HepG2 (cell line): Measurements from ENCODE around the gene PKIG. TPM values are rescaled to one million over a fixed set of nuclear protein-coding genes. Genes with fewer than 3 reads are reported as not detected.
A peak's percentile ranks its signal among the peaks of the same experiment; 100 is the strongest.

ENCODE experiments used
- CC2D1A ChIP-seq: sonication (generic); formaldehyde crosslinking; IDR thresholded peaks from 2 replicates; pipeline ENCODE4 v1.8.1; 2023; ENCODE audit warnings: mild to moderate bottlenecking, missing genetic modification reagents
- EHMT2 ChIP-seq: fragments of 200-600 bp; sonication (generic); IDR thresholded peaks from 2 replicates; pipeline ENCODE4 v1.7.0; 2017; ENCODE audit warnings: antibody characterized with exemption, low read depth, low read length, borderline replicate concordance
- MYC ChIP-seq: sonication (generic); formaldehyde crosslinking; IDR thresholded peaks from 2 replicates; pipeline ENCODE4 v1.9.0; 2021; ENCODE audit warnings: missing genetic modification reagents, borderline replicate concordance
- NFIC ChIP-seq: IDR thresholded peaks from 2 replicates; pipeline ENCODE4 v1.6.1; 2012; ENCODE audit warnings: mild to moderate bottlenecking, low read length, inconsistent platforms
- TRIM24 ChIP-seq: sonication (generic); formaldehyde crosslinking; IDR thresholded peaks from 2 replicates; pipeline ENCODE4 v1.8.0; 2022; ENCODE audit warnings: mild to moderate bottlenecking, missing genetic modification reagents
- ZBTB1 ChIP-seq: sonication (generic); formaldehyde crosslinking; IDR thresholded peaks from 2 replicates; pipeline ENCODE4 v1.4.0; 2020; ENCODE audit warnings: missing genetic modification reagents, borderline replicate concordance
- ZBTB42 ChIP-seq: sonication (generic); formaldehyde crosslinking; IDR thresholded peaks from 2 replicates; pipeline ENCODE4 v1.5.0; 2020; ENCODE audit warnings: mild to moderate bottlenecking, missing genetic modification reagents
- ZFP36L1 ChIP-seq: sonication (generic); formaldehyde crosslinking; IDR thresholded peaks from 2 replicates; pipeline ENCODE4 v1.8.0; 2022; ENCODE audit warnings: mild to moderate bottlenecking, missing genetic modification reagents, moderate library complexity
- ZMYM2 ChIP-seq: sonication (generic); formaldehyde crosslinking; IDR thresholded peaks from 2 replicates; pipeline ENCODE4 v1.8.0; 2022; ENCODE audit warnings: mild to moderate bottlenecking, missing genetic modification reagents
- ZNF546 ChIP-seq: sonication (generic); formaldehyde crosslinking; conservative IDR thresholded peaks from 2 replicates; pipeline ENCODE4 v1.8.1; 2023; ENCODE audit warnings: mild to moderate bottlenecking, missing genetic modification reagents
- ZNF557 ChIP-seq: sonication (generic); formaldehyde crosslinking; IDR thresholded peaks from 2 replicates; pipeline ENCODE4 v1.4.0; 2020; ENCODE audit warnings: missing genetic modification reagents
- ZNF850 ChIP-seq: sonication (generic); formaldehyde crosslinking; conservative IDR thresholded peaks from 2 replicates; pipeline ENCODE4 v1.9.0; 2021; ENCODE audit warnings: mild to moderate bottlenecking, missing genetic modification reagents
- polyA plus RNA-seq, 8 experiments: library from polyadenylated mRNA; depleted of rRNA in 3 of 8; stranded (reverse) in 7 of 8; unstranded in 1 of 8; fragments of >200 nt; fragmentation: Illumina TruSeq in 4 of 8; extraction: Trizol in 4 of 8; gene quantifications; 2 replicates each; pipeline versions ENCODE4 v1.2.1 to v1.2.3, GENCODE V29; 2011 to 2016; ENCODE audit warnings: low read depth in 4 of 8, missing spikeins in 1 of 8, mixed read lengths in 1 of 8; ENCODE audit not compliant: insufficient read depth in 1 of 8
- total RNA-seq, 5 experiments: library from RNA; depleted of rRNA; stranded (reverse); fragments of >200 nt; fragmentation: Illumina TruSeq; extraction: Trizol; gene quantifications; 2 replicates each; pipeline ENCODE4 v1.2.3, GENCODE V29; 2016; ENCODE audit warnings: low read depth in 1 of 5
- TF ChIP-seq, protein P1 (sequence below): sonication (generic); formaldehyde crosslinking; IDR thresholded peaks from 2 replicates; pipeline ENCODE4 v1.5.0; 2020; ENCODE audit warnings: mild to moderate bottlenecking, missing genetic modification reagents
- TF ChIP-seq, protein P2 (sequence below): sonication (generic); formaldehyde crosslinking; IDR thresholded peaks from 2 replicates; pipeline ENCODE4 v1.8.0; 2022; ENCODE audit warnings: mild to moderate bottlenecking, missing genetic modification reagents; ENCODE audit not compliant: insufficient replicate concordance
- TF ChIP-seq, protein P3 (sequence below): sonication (generic); formaldehyde crosslinking; IDR thresholded peaks from 2 replicates; pipeline ENCODE4 v1.4.0; 2020; ENCODE audit warnings: missing genetic modification reagents, low read depth, mild to moderate bottlenecking, borderline replicate concordance
- TF ChIP-seq, protein P4 (sequence below): sonication (generic); formaldehyde crosslinking; IDR thresholded peaks from 2 replicates; pipeline ENCODE4 v1.4.0; 2020; ENCODE audit warnings: missing genetic modification reagents, borderline replicate concordance

The PKIG gene
- total and polyA plus RNA-seq, 2 of the 13 experiments (the other 11 are each of a cell fraction or from before 2014, with no cell fraction given), result 30.8 to 44.5 TPM

DNA sequence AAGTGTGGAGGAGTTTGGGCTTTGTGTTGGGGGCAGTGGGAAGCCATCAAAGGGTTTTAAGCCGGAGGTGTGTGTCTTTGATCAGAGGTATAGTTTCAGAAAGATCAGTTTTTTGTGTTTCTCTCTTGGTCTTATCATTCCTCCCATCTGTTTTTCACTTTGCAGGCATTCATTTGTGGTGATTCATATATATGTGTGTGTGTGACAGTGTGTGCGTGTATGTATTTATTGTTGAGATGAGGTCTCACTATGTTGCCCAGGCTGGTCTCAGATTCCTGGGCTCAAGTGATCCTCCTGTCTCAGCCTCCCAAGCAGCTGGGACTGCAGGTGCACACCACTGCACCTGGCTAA, 49.4 kb upstream of the PKIG start (continued):
- no peak for TF ChIP-seq TRIM24 (CRISPR knock-in tag)
- no peak for TF ChIP-seq CC2D1A (CRISPR knock-in tag)
- no peak for TF ChIP-seq NFIC
- TF ChIP-seq ZFP36L1 (CRISPR knock-in tag), result no peak
- TF ChIP-seq ZNF850 (CRISPR knock-in tag), result no peak
- TF ChIP-seq, protein P1, sequence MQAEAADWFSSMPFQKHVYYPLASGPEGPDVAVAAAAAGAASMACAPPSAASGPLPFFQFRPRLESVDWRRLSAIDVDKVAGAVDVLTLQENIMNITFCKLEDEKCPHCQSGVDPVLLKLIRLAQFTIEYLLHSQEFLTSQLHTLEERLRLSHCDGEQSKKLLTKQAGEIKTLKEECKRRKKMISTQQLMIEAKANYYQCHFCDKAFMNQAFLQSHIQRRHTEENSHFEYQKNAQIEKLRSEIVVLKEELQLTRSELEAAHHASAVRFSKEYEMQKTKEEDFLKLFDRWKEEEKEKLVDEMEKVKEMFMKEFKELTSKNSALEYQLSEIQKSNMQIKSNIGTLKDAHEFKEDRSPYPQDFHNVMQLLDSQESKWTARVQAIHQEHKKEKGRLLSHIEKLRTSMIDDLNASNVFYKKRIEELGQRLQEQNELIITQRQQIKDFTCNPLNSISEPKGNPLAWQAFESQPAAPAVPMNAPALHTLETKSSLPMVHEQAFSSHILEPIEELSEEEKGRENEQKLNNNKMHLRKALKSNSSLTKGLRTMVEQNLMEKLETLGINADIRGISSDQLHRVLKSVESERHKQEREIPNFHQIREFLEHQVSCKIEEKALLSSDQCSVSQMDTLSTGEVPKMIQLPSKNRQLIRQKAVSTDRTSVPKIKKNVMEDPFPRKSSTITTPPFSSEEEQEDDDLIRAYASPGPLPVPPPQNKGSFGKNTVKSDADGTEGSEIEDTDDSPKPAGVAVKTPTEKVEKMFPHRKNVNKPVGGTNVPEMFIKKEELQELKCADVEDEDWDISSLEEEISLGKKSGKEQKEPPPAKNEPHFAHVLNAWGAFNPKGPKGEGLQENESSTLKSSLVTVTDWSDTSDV (CRISPR knock-in tag), result no peak
- TF ChIP-seq ZNF557 (CRISPR knock-in tag), result no peak
- TF ChIP-seq, protein P2, sequence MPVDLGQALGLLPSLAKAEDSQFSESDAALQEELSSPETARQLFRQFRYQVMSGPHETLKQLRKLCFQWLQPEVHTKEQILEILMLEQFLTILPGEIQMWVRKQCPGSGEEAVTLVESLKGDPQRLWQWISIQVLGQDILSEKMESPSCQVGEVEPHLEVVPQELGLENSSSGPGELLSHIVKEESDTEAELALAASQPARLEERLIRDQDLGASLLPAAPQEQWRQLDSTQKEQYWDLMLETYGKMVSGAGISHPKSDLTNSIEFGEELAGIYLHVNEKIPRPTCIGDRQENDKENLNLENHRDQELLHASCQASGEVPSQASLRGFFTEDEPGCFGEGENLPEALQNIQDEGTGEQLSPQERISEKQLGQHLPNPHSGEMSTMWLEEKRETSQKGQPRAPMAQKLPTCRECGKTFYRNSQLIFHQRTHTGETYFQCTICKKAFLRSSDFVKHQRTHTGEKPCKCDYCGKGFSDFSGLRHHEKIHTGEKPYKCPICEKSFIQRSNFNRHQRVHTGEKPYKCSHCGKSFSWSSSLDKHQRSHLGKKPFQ, result no peak
- no peak for TF ChIP-seq ZNF546 (CRISPR knock-in tag)
- TF ChIP-seq EHMT2, result no peak
- TF ChIP-seq ZBTB1, result no peak
- peak; percentile 56; the same call in 1 of the 2 replicates for TF ChIP-seq ZMYM2 (CRISPR knock-in tag)
- TF ChIP-seq ZBTB42 (CRISPR knock-in tag), result no peak
- TF ChIP-seq, protein P3, sequence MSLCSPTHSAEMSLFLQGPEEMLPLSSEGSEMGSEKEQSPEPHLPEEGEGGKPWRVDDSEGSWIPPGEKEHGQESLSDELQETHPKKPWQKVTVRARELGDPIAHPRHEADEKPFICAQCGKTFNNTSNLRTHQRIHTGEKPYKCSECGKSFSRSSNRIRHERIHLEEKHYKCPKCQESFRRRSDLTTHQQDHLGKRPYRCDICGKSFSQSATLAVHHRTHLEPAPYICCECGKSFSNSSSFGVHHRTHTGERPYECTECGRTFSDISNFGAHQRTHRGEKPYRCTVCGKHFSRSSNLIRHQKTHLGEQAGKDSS (CRISPR knock-in tag), result no peak
- TF ChIP-seq, protein P4, sequence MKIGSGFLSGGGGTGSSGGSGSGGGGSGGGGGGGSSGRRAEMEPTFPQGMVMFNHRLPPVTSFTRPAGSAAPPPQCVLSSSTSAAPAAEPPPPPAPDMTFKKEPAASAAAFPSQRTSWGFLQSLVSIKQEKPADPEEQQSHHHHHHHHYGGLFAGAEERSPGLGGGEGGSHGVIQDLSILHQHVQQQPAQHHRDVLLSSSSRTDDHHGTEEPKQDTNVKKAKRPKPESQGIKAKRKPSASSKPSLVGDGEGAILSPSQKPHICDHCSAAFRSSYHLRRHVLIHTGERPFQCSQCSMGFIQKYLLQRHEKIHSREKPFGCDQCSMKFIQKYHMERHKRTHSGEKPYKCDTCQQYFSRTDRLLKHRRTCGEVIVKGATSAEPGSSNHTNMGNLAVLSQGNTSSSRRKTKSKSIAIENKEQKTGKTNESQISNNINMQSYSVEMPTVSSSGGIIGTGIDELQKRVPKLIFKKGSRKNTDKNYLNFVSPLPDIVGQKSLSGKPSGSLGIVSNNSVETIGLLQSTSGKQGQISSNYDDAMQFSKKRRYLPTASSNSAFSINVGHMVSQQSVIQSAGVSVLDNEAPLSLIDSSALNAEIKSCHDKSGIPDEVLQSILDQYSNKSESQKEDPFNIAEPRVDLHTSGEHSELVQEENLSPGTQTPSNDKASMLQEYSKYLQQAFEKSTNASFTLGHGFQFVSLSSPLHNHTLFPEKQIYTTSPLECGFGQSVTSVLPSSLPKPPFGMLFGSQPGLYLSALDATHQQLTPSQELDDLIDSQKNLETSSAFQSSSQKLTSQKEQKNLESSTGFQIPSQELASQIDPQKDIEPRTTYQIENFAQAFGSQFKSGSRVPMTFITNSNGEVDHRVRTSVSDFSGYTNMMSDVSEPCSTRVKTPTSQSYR (CRISPR knock-in tag), result no peak
- TF ChIP-seq MYC, result no peak
